Neural crest cell (in vitro differentiated cells): ENCODE results near the gene PER2. TPM values are rescaled to one million over a fixed set of nuclear protein-coding genes. Genes with fewer than 3 reads are reported as not detected.

Experiments
- DNase-seq: peaks from one replicate; pipeline ENCODE4 v3.0.0; 2021; ENCODE audit warnings: low read depth, mixed read lengths, low spot score
- H3K27ac Mint-ChIP-seq: one replicate; pipeline ENCODE4 v1.8.0; 2021; ENCODE audit warnings: mild to moderate bottlenecking, mixed read lengths; ENCODE audit not compliant: unreplicated experiment
- H3K27me3 Mint-ChIP-seq: 2 replicates; pipeline ENCODE4 v1.8.0; 2021; ENCODE audit warnings: low read depth, mild to moderate bottlenecking, mixed read lengths
- H3K36me3 Mint-ChIP-seq: 2 replicates; pipeline ENCODE4 v1.8.0; 2021; ENCODE audit warnings: low read depth, mild to moderate bottlenecking, mixed read lengths
- H3K4me1 Mint-ChIP-seq: 2 replicates; pipeline ENCODE4 v1.8.0; 2021; ENCODE audit warnings: mixed read lengths
- H3K4me3 Mint-ChIP-seq: one replicate; pipeline ENCODE4 v1.8.0; 2021; ENCODE audit warnings: mild to moderate bottlenecking, mixed read lengths
- H3K9me3 Mint-ChIP-seq: 2 replicates; pipeline ENCODE4 v1.8.0; 2021; ENCODE audit warnings: mixed read lengths
- total RNA-seq: library from RNA; stranded (reverse); gene quantifications from 2 replicates; pipeline ENCODE4 v1.2.1, GENCODE V29; 2021
- TF ChIP-seq, protein P1 (sequence below): fragments of 200-600 bp; sonication (generic); conservative IDR thresholded peaks from 2 replicates; pipeline ENCODE4 v1.5.0; 2021; ENCODE audit warnings: antibody characterized with exemption, mild to moderate bottlenecking

The PER2 gene
- total RNA-seq, 1 donor from 2014 or later, result 8.6 TPM

DNA sequence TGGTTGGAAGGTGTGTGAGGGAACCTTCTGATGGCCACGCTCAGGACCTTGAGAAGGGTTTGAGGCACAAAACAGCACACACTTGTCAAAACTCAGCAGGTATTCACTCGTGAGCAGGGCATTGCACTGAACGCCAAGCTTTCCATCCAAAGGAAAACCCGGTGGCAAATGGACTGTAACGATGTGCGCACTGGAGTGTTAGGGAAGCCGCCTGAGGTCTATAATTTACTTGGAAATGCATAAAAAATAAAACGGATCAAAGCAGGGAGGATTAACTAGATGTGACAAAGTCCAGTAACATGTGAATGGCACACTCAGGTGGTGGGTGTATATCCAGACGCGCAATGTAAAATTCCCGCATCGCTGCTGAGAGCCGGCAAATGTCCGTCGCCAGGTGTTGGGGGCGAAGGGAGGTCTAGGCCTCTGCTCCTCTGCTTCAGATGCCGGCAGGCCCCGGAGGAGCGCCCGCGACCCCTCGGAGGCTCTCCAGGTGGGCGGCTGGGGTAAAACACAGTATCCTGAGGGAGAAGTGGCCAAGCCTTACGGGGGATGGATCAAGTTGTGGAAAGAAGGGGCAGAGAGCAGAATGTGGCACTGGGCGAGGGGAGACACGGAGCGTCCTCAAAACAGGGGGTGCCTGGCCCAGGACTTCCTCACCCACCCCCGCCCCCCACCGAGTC, 63.9 kb downstream of the PER2 start:
- peaks cover 3% of the 10 kb centered on the region for H3K36me3 Mint-ChIP-seq
- peaks cover 2% of the 10 kb centered on the region for H3K27me3 Mint-ChIP-seq
- no peak for DNase-seq
- no peaks in the 10 kb centered on the region for H3K9me3 Mint-ChIP-seq
- peaks cover 18% of the 10 kb centered on the region for H3K4me1 Mint-ChIP-seq
- TF ChIP-seq, protein P1, sequence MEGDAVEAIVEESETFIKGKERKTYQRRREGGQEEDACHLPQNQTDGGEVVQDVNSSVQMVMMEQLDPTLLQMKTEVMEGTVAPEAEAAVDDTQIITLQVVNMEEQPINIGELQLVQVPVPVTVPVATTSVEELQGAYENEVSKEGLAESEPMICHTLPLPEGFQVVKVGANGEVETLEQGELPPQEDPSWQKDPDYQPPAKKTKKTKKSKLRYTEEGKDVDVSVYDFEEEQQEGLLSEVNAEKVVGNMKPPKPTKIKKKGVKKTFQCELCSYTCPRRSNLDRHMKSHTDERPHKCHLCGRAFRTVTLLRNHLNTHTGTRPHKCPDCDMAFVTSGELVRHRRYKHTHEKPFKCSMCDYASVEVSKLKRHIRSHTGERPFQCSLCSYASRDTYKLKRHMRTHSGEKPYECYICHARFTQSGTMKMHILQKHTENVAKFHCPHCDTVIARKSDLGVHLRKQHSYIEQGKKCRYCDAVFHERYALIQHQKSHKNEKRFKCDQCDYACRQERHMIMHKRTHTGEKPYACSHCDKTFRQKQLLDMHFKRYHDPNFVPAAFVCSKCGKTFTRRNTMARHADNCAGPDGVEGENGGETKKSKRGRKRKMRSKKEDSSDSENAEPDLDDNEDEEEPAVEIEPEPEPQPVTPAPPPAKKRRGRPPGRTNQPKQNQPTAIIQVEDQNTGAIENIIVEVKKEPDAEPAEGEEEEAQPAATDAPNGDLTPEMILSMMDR, result no peak
- H3K4me3 Mint-ChIP-seq, result no peak overlapping the region
- no peak overlapping the region for H3K27ac Mint-ChIP-seq

DNA sequence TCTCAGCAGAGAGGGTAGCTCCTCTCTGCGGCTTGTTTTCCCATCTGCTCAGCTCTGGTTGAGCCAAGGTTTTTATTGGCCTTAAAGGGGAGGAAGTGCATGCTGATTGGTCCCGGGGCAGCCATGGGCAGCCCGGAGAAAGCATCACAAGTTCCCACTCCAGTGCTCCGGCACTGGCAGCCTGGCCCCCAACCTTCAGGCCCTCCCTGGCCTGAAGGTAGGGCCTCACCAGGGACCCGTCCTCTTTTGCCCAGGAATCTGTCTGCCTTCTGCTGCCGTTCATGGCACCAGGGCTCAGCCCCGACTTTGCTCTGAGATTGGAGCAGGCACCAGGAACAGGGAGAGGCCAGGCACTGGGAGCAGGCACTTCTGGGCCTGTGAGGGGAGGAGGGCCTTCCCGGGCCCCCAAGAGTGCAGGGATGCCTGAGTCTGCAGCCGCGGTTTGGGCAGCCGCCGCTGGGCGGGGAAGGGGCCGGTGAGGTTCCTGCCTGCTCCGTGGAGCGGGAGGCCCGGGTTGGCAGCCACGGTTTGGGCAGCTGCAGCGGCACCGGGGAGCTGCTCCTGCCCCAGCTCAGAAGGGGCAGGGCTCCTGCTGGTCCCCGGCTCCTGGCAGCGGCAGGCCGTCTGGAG, 67.4 kb downstream of the PER2 start:
- no peak for DNase-seq
- Mint-ChIP-seq H3K27ac (no peak overlapping the region), H3K4me3 (no peak overlapping the region), H3K27me3 (no peaks in the 10 kb centered on the region), H3K9me3 (peaks cover 2% of the 10 kb centered on the region), H3K36me3 (peaks cover 7% of the 10 kb centered on the region), H3K4me1 (peaks cover 20% of the 10 kb centered on the region)
- TF ChIP-seq, protein P1, result no peak

DNA sequence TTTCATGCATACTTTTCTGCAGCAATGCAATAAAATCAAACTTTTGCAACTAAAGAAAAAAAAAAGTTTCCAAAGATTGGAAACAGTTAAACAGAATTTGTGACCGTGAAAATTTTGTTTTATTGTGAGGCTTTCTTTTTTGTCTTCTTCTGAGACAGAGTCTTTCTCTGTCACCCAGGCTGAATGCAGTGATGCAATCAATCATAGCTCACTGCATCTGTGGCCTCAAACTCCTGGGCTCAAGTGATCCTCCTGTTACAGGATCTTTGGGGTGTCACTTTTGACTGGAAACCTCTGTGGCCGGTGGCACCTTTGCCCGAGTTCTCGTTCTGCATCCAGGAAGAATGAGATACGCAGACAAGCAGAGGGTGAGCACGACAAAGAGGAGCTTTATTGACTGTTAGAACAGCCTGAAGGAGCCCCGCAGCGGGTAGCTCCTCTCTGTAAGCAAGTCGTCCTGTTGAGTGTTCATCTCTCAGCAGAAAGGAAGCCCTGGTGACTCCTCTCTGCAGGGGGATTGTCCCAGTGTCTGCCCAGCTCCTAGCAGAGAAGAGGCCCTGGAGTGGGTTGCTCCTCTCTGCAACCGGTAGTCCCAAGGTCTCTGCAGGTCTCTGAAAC, 68.0 kb downstream of the PER2 start:
- Mint-ChIP-seq H3K27me3 (no peaks in the 10 kb centered on the region), H3K36me3 (peaks cover 8% of the 10 kb centered on the region), H3K4me1 (peaks cover 20% of the 10 kb centered on the region), H3K9me3 (peaks cover 2% of the 10 kb centered on the region), H3K27ac (no peak overlapping the region), H3K4me3 (no peak overlapping the region)
- DNase-seq, result no peak
- TF ChIP-seq, protein P1, result no peak

DNA sequence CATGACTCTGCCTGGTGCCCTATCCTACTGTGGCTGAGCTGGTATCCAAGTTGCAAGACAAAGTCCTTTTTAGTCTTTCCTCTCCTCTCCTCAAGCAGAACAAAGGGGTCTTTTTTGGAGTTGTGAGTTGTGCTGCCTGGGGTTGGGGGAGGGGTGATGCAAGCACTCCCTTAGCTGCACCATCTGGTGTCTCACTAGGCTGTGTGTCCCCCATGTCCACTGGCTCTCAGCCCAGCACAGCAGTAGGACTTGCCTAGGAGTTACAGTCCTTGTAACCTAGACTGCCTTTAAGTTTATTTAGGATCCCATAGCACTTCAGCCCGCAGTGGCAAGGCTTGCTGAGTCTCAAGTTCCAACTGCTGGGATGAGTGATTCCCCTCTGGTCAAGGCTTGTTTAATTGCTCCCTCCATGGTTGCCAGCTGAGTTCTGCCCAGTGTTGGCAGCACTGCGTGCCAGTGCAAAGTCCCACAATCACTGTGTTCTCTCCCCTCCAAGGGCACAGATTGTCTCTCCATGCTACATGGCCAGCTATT, 71.7 kb downstream of the PER2 start:
- TF ChIP-seq, protein P1, result no peak
- Mint-ChIP-seq H3K4me3 (peak overlapping the region; percentile 51), H3K36me3 (peaks cover 14% of the 10 kb centered on the region), H3K9me3 (peaks cover 13% of the 10 kb centered on the region), H3K4me1 (peaks cover 18% of the 10 kb centered on the region), H3K27me3 (no peaks in the 10 kb centered on the region), H3K27ac (peak overlapping the region; percentile 97)
- DNase-seq, result no peak

DNA sequence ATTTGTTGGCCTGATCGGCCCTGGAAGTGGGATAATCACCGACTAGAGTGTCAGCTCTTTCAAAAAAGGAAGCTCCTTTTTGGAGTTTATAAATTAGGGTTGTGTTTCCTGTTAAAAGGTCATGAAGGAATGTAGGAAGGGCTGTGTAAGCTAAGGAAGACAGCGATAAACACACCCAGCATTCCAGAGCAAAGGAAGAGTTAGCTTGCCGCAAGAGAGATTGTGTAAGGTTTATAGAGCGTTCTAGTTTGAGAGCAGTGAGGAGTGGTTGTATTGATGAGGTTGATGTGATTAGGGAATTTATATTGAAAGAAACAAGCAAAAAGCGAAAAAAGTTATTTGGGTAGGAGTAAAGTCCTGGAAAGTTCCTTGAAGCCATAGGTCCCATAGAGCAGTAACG, 81.4 kb downstream of the PER2 start:
- Mint-ChIP-seq H3K27ac (no peak overlapping the region), H3K36me3 (peaks cover 13% of the 10 kb centered on the region), H3K4me3 (no peak overlapping the region), H3K4me1 (peaks cover 15% of the 10 kb centered on the region), H3K27me3 (peaks cover 7% of the 10 kb centered on the region), H3K9me3 (peaks cover 9% of the 10 kb centered on the region)
- DNase-seq, result no peak
- TF ChIP-seq, protein P1, result no peak
